CD14-positive monocyte (primary cell): ENCODE data around the gene IL22RA1. TPM values are rescaled to one million over a fixed set of nuclear protein-coding genes. Genes with fewer than 3 reads are reported as not detected.

Experiments used
- DNase-seq, 3 donors: peaks; one replicate each; pipeline ENCODE4 v3.0.0-alpha.2; 2011 to 2022
- H2AFZ ChIP-seq: 2 replicates; pipeline ENCODE4 v1.6.0; 2012; ENCODE audit warnings: mild to moderate bottlenecking, low read depth, low read length, inconsistent platforms; ENCODE audit not compliant: insufficient read depth, poor library complexity, severe bottlenecking
- H3K27ac ChIP-seq, 2 donors: 1 replicate in 1 of 2; 2 replicates in 1 of 2; pipeline ENCODE4 v1.5.1; 2012 to 2013; ENCODE audit warnings: low read length in 2 of 2, control low read depth in 1 of 2, inconsistent platforms in 1 of 2, low read depth in 1 of 2, mild to moderate bottlenecking in 1 of 2
- H3K27me3 ChIP-seq, 2 donors: one replicate each; pipeline versions ENCODE4 v1.6.0 to v1.6.1; 2011 to 2013; ENCODE audit warnings: low read length in 2 of 2; ENCODE audit not compliant: control insufficient read depth in 2 of 2, insufficient read depth in 2 of 2
- H3K36me3 ChIP-seq, 2 donors: replicated peaks in 1 of 2; 1 replicate in 1 of 2; 2 replicates in 1 of 2; pipeline versions ENCODE4 v1.5.1 to v1.6.1; 2012 to 2013; ENCODE audit warnings: low read length in 2 of 2, control low read depth in 1 of 2, inconsistent platforms in 1 of 2, mild to moderate bottlenecking in 1 of 2; ENCODE audit not compliant: insufficient read depth in 2 of 2, control insufficient read depth in 1 of 2
- H3K4me1 ChIP-seq, 2 donors: 1 replicate in 1 of 2; 2 replicates in 1 of 2; pipeline versions ENCODE4 v1.5.1 to v1.6.1; 2012 to 2013; ENCODE audit warnings: low read length in 2 of 2, control low read depth in 1 of 2, inconsistent platforms in 1 of 2, mild to moderate bottlenecking in 1 of 2, moderate library complexity in 1 of 2; ENCODE audit not compliant: insufficient read depth in 2 of 2, control insufficient read depth in 1 of 2
- H3K4me2 ChIP-seq: replicated peaks from 2 replicates; pipeline ENCODE3; 2012; ENCODE audit warnings: low read length, moderate library complexity, mild to moderate bottlenecking; ENCODE audit not compliant: poor library complexity, severe bottlenecking; ENCODE audit errors: extremely low read depth
- H3K4me3 ChIP-seq, 3 experiments: fragments of 200-600 bp in 1 of 3; sonication (generic) in 1 of 3; replicated peaks in 1 of 3; 1 replicate in 2 of 3; 2 replicates in 1 of 3; pipeline ENCODE4 v1.5.1; 2011 to 2013; ENCODE audit warnings: low read length in 3 of 3, mild to moderate bottlenecking in 3 of 3, control low read depth in 2 of 3, low read depth in 2 of 3, inconsistent platforms in 1 of 3, moderate library complexity in 1 of 3
- H3K79me2 ChIP-seq: 2 replicates; pipeline ENCODE4 v1.6.0; 2012; ENCODE audit warnings: mild to moderate bottlenecking, control low read depth, inconsistent platforms, low read length, moderate library complexity; ENCODE audit not compliant: insufficient read depth
- H3K9ac ChIP-seq: 2 replicates; pipeline ENCODE4 v1.6.0; 2017; ENCODE audit warnings: low read length, mild to moderate bottlenecking; ENCODE audit not compliant: insufficient read depth, poor library complexity, severe bottlenecking
- H3K9me3 ChIP-seq, 2 donors: replicated peaks in 1 of 2; 1 replicate in 1 of 2; 2 replicates in 1 of 2; pipeline versions ENCODE4 v1.5.1 to v1.6.1; 2012 to 2013; ENCODE audit warnings: low read length in 2 of 2, control low read depth in 1 of 2; ENCODE audit not compliant: control insufficient read depth in 1 of 2, insufficient read depth in 1 of 2
- H4K20me1 ChIP-seq: 2 replicates; pipeline ENCODE4 v1.6.0; 2012; ENCODE audit warnings: mild to moderate bottlenecking, low read length, control low read depth, moderate library complexity; ENCODE audit not compliant: insufficient read depth
- H3K27ac Mint-ChIP-seq, 7 donors: one replicate each; pipeline ENCODE4 v1.8.0; 2020; ENCODE audit warnings: mild to moderate bottlenecking in 7 of 7, mixed read lengths in 7 of 7, moderate library complexity in 6 of 7, inconsistent platforms in 2 of 7
- H3K27me3 Mint-ChIP-seq, 3 donors: one replicate each; pipeline ENCODE4 v1.8.0; 2021 to 2022; ENCODE audit warnings: low read depth in 3 of 3, mild to moderate bottlenecking in 3 of 3, mixed read lengths in 3 of 3, moderate library complexity in 3 of 3, inconsistent platforms in 1 of 3
- H3K36me3 Mint-ChIP-seq, 2 donors: one replicate each; pipeline ENCODE4 v1.8.0; 2020; ENCODE audit warnings: mixed read lengths in 2 of 2, inconsistent platforms in 1 of 2, mild to moderate bottlenecking in 1 of 2
- H3K4me1 Mint-ChIP-seq: one replicate; pipeline ENCODE4 v1.8.0; 2020; ENCODE audit warnings: mild to moderate bottlenecking, mixed read lengths
- H3K4me3 Mint-ChIP-seq, 2 donors: one replicate each; pipeline ENCODE4 v1.8.0; 2020; ENCODE audit warnings: mild to moderate bottlenecking in 2 of 2, mixed read lengths in 2 of 2, moderate library complexity in 1 of 2
- H3K9me3 Mint-ChIP-seq, 7 donors: one replicate each; pipeline ENCODE4 v1.8.0; 2020 to 2022; ENCODE audit warnings: mixed read lengths in 7 of 7, mild to moderate bottlenecking in 6 of 7, moderate library complexity in 6 of 7, inconsistent platforms in 2 of 7
- CTCF ChIP-seq: fragments of 200-600 bp; IDR thresholded peaks from one replicate; pipeline ENCODE4 v1.8.0; 2022; ENCODE audit warnings: antibody characterized with exemption, mild to moderate bottlenecking
- WGBS: methylation state at CpG from one replicate; pipeline ENCODE4 v1.1.5; 2013; ENCODE audit warnings: missing lambda C conversion rate; ENCODE audit not compliant: insufficient coverage; 5-methylcytosine and 5-hydroxymethylcytosine counted together
- intact Hi-C, 2 donors: fragments of 100-400 bp; cut with micrococcal nuclease; formaldehyde crosslinking; loops; one replicate each; pipeline versions ENCODE4 v1.15.0 to v1.15.1; 2023
- polyA plus RNA-seq, 3 donors: library from polyadenylated mRNA; depleted of rRNA in 1 of 3; unstranded in 2 of 3; stranded (reverse) in 1 of 3; fragments of 300-500 nt in 2 of 3; fragments of >200 nt in 1 of 3; fragmentation: Illumina TruSeq in 2 of 3; gene quantifications; 1 replicate in 2 of 3; 2 replicates in 1 of 3; pipeline ENCODE4 v1.2.3, GENCODE V29; 2012 to 2021

The IL22RA1 gene
- polyA plus RNA-seq, 3 donors, result not detected

- Mint-ChIP-seq H3K27ac (no peak overlapping the region), H3K4me1 (peaks cover 4% of the 10 kb centered on the region), H3K36me3 (no peaks in the 10 kb centered on the region), H3K4me3 (no peak overlapping the region), H3K27me3 (peaks cover 0 to 8% (median 1%) of the 10 kb centered on the region in 3 donors), H3K9me3 (no peaks in the 10 kb centered on the region)
- no peak overlapping the region for H3K4me2 ChIP-seq
- H3K9ac ChIP-seq, result no peak overlapping the region
- H3K36me3 ChIP-seq, result no peaks in the 10 kb centered on the region
- H3K27ac ChIP-seq, result no peak overlapping the region
- intact Hi-C loops, result loop anchor here in 1 of 2 donors (10.0 kb wide), 1 partner anchor 319 kb away; no protein-coding TSS in a partner anchor
- no peaks in the 10 kb centered on the region for H3K79me2 ChIP-seq
- H2AFZ ChIP-seq, result no peak overlapping the region
- DNase-seq, result no peak
- TF ChIP-seq CTCF, result no peak
- H3K27me3 ChIP-seq, result no peaks in the 10 kb centered on the region
- no peaks in the 10 kb centered on the region for H3K9me3 ChIP-seq
- H4K20me1 ChIP-seq, result no peaks in the 10 kb centered on the region
- WGBS, result 90% methylated on average over 3 of the region's 4 CpGs
- H3K4me3 ChIP-seq, result no peak overlapping the region
- peaks cover 0 to 4% of the 10 kb centered on the region in 2 donors for H3K4me1 ChIP-seq
Measured at GRCh38 chr1:24075590-24075854, 67.4 kb downstream of the IL22RA1 start.

- no peaks in the 10 kb centered on the region for H3K27me3 ChIP-seq
- no peak overlapping the region for H3K4me2 ChIP-seq
- H2AFZ ChIP-seq, result no peak overlapping the region
- Mint-ChIP-seq H3K36me3 (no peaks in the 10 kb centered on the region), H3K27ac (no peak overlapping the region), H3K27me3 (peaks cover 1 to 7% (median 3%) of the 10 kb centered on the region in 3 donors), H3K9me3 (no peaks in the 10 kb centered on the region), H3K4me1 (peaks cover 4% of the 10 kb centered on the region), H3K4me3 (no peak overlapping the region)
- H3K27ac ChIP-seq, result no peak overlapping the region
- H3K4me3 ChIP-seq, result no peak overlapping the region
- H3K9me3 ChIP-seq, result no peaks in the 10 kb centered on the region
- no peak overlapping the region for H3K9ac ChIP-seq
- H3K36me3 ChIP-seq, result no peaks in the 10 kb centered on the region
- no peaks in the 10 kb centered on the region for H3K79me2 ChIP-seq
- H4K20me1 ChIP-seq, result no peaks in the 10 kb centered on the region
- 88% methylated on average over 8 of the region's 15 CpGs for WGBS
- H3K4me1 ChIP-seq, result peaks cover 0 to 4% of the 10 kb centered on the region in 2 donors
- intact Hi-C loops, result loop anchor here (5.0 to 10.0 kb wide), 2 partner anchors 317 to 320 kb away; no protein-coding TSS in a partner anchor
- TF ChIP-seq CTCF, result no peak
- DNase-seq, result no peak
Measured at GRCh38 chr1:24074817-24075589, 67.9 kb downstream of the IL22RA1 start.
